Smooth muscle cell (in vitro differentiated cells): ENCODE measurements around the gene ADGRG1. TPM values are rescaled to one million over a fixed set of nuclear protein-coding genes. Genes with fewer than 3 reads are reported as not detected.

ENCODE experiments used
- DNase-seq: peaks from one replicate; lab custom pipeline; 2025; ENCODE audit not compliant: unreplicated experiment; lab: John Stamatoyannopoulos, UW
- H2AFZ ChIP-seq: fragments of 200-600 bp; sonication (generic); 2 replicates; pipeline ENCODE4 v1.6.0; 2016; ENCODE audit warnings: antibody characterized with exemption, low read depth, mild to moderate bottlenecking
- H3F3A ChIP-seq: fragments of 200-600 bp; sonication (generic); 2 replicates; pipeline ENCODE4 v1.6.0; 2017; ENCODE audit warnings: antibody characterized with exemption, low read depth
- H3K27ac ChIP-seq: fragments of 200-600 bp; sonication (generic); 2 replicates; pipeline ENCODE4 v1.5.1; 2016; ENCODE audit warnings: low read depth, mild to moderate bottlenecking
- H3K27me3 ChIP-seq: fragments of 200-600 bp; sonication (generic); 2 replicates; pipeline ENCODE4 v1.6.1; 2016; ENCODE audit warnings: low read depth, mild to moderate bottlenecking
- H3K36me3 ChIP-seq: fragments of 200-600 bp; sonication (generic); 2 replicates; pipeline ENCODE4 v1.5.1; 2016; ENCODE audit warnings: low read depth
- H3K4me1 ChIP-seq: fragments of 200-600 bp; sonication (generic); 2 replicates; pipeline ENCODE4 v1.5.1; 2016; ENCODE audit warnings: low read depth
- H3K4me2 ChIP-seq: fragments of 200-600 bp; sonication (generic); 2 replicates; pipeline ENCODE4 v1.6.0; 2016; ENCODE audit warnings: mild to moderate bottlenecking
- H3K4me3 ChIP-seq: fragments of 200-600 bp; sonication (generic); 2 replicates; pipeline ENCODE4 v1.5.1; 2016; ENCODE audit warnings: mild to moderate bottlenecking
- H3K79me2 ChIP-seq: fragments of 200-600 bp; sonication (generic); 2 replicates; pipeline ENCODE4 v1.6.0; 2016; ENCODE audit warnings: low read depth, mild to moderate bottlenecking
- H3K9ac ChIP-seq: fragments of 200-600 bp; sonication (generic); 2 replicates; pipeline ENCODE4 v1.6.0; 2016; ENCODE audit warnings: low read depth
- H3K9me3 ChIP-seq: fragments of 200-600 bp; sonication (generic); replicated peaks from 2 replicates; pipeline ENCODE4 v1.5.1; 2016; ENCODE audit warnings: low read depth
- H4K20me1 ChIP-seq: fragments of 200-600 bp; sonication (generic); 2 replicates; pipeline ENCODE4 v1.6.0; 2016; ENCODE audit warnings: low read depth
- CTCF ChIP-seq: fragments of 200-600 bp; sonication (generic); IDR thresholded peaks from 2 replicates; pipeline ENCODE4 v1.5.1; 2017; ENCODE audit warnings: borderline replicate concordance, mild to moderate bottlenecking, antibody characterized with exemption; ENCODE audit not compliant: insufficient read depth, poor library complexity, severe bottlenecking
- WGBS: methylation state at CpG from one replicate; pipeline ENCODE4 v1.1.7; 2016; ENCODE audit warnings: low lambda C conversion rate; 5-methylcytosine and 5-hydroxymethylcytosine counted together
- polyA plus RNA-seq: library from polyadenylated mRNA; unstranded; fragments of >200 nt; fragmentation: Nextera tagmentation; extraction: Ambion mirVana; gene quantifications from 2 replicates; pipeline ENCODE4 v1.2.1, GENCODE V29; 2016
- total RNA-seq: library from RNA; depleted of rRNA; stranded (reverse); fragments of >200 nt; gene quantifications from 2 replicates; pipeline ENCODE4 v1.2.3, GENCODE V29; 2014

ADGRG1 gene
- total and polyA plus RNA-seq, 2 experiments from 2014 or later = 15.3 to 32.0 TPM

- DNase-seq = no peak
- no peaks in the 10 kb centered on the region for H3F3A ChIP-seq
- H3K9me3 ChIP-seq = no peaks in the 10 kb centered on the region
- TF ChIP-seq CTCF = no peak
- H3K27me3 ChIP-seq = peaks cover 6% of the 10 kb centered on the region
- no peaks in the 10 kb centered on the region for H3K79me2 ChIP-seq
- no peak overlapping the region for H3K27ac ChIP-seq
- 79% methylated on average over 7 of the region's 7 CpGs for WGBS
- H3K4me2 ChIP-seq = no peak overlapping the region
- no peak overlapping the region for H2AFZ ChIP-seq
- H3K36me3 ChIP-seq = no peaks in the 10 kb centered on the region
- no peak overlapping the region for H3K4me3 ChIP-seq
- no peaks in the 10 kb centered on the region for H4K20me1 ChIP-seq
- no peak overlapping the region for H3K9ac ChIP-seq
- peaks cover 12% of the 10 kb centered on the region for H3K4me1 ChIP-seq
Measured at GRCh38 chr16:57588831-57589230, 39.6 kb upstream of the ADGRG1 start.

- H3K36me3 ChIP-seq = no peaks in the 10 kb centered on the region
- H3K4me2 ChIP-seq = no peak overlapping the region
- 87% methylated on average over 7 of the region's 7 CpGs for WGBS
- no peak overlapping the region for H3K9ac ChIP-seq
- H3K27me3 ChIP-seq = peaks cover 2% of the 10 kb centered on the region
- no peak overlapping the region for H2AFZ ChIP-seq
- H3F3A ChIP-seq = no peaks in the 10 kb centered on the region
- peaks cover 12% of the 10 kb centered on the region for H3K4me1 ChIP-seq
- H4K20me1 ChIP-seq = no peaks in the 10 kb centered on the region
- H3K79me2 ChIP-seq = no peaks in the 10 kb centered on the region
- H3K27ac ChIP-seq = no peak overlapping the region
- no peak overlapping the region for H3K4me3 ChIP-seq
- no peak for DNase-seq
- H3K9me3 ChIP-seq = no peaks in the 10 kb centered on the region
- no peak for TF ChIP-seq CTCF
Measured at GRCh38 chr16:57589374-57589773, 39.1 kb upstream of the ADGRG1 start.

- no peaks in the 10 kb centered on the region for H3F3A ChIP-seq
- peak overlapping the region; percentile 76 for H3K9ac ChIP-seq
- no peaks in the 10 kb centered on the region for H3K79me2 ChIP-seq
- no peaks in the 10 kb centered on the region for H3K27me3 ChIP-seq
- WGBS = 25% methylated on average over 8 of the region's 8 CpGs
- H3K4me3 ChIP-seq = no peak overlapping the region
- H3K9me3 ChIP-seq = no peaks in the 10 kb centered on the region
- TF ChIP-seq CTCF = no peak
- no peaks in the 10 kb centered on the region for H3K36me3 ChIP-seq
- H3K4me1 ChIP-seq = peaks cover 12% of the 10 kb centered on the region
- no peaks in the 10 kb centered on the region for H4K20me1 ChIP-seq
- H3K4me2 ChIP-seq = peak overlapping the region; percentile 75
- no peak overlapping the region for H2AFZ ChIP-seq
- no peak for DNase-seq
- peak overlapping the region; percentile 95 for H3K27ac ChIP-seq
Measured at GRCh38 chr16:57590654-57591085, 37.8 kb upstream of the ADGRG1 start.

- H2AFZ ChIP-seq = no peak overlapping the region
- DNase-seq = peak; percentile 39
- H3K9me3 ChIP-seq = no peaks in the 10 kb centered on the region
- H3K4me1 ChIP-seq = peaks cover 12% of the 10 kb centered on the region
- no peaks in the 10 kb centered on the region for H4K20me1 ChIP-seq
- H3K9ac ChIP-seq = peak overlapping the region; percentile 76
- H3K4me3 ChIP-seq = no peak overlapping the region
- no peaks in the 10 kb centered on the region for H3K79me2 ChIP-seq
- no peaks in the 10 kb centered on the region for H3K27me3 ChIP-seq
- 14% methylated on average over 9 of the region's 9 CpGs for WGBS
- H3K4me2 ChIP-seq = peak overlapping the region; percentile 75
- TF ChIP-seq CTCF = peak; percentile 91
- H3F3A ChIP-seq = no peaks in the 10 kb centered on the region
- no peaks in the 10 kb centered on the region for H3K36me3 ChIP-seq
- H3K27ac ChIP-seq = peak overlapping the region; percentile 95
Measured at GRCh38 chr16:57591086-57591869, 37.2 kb upstream of the ADGRG1 start.
